Omental fat pad (tissue), 4 donors: ENCODE measurements around the gene SPEN. TPM values are rescaled to one million over a fixed set of nuclear protein-coding genes. Genes with fewer than 3 reads are reported as not detected.
"Not testable (repeated sequence)": the region's sequence is repeated elsewhere in the genome, so short reads cannot be mapped to it uniquely, and the experiment has no call there.

ENCODE experiments used
- ATAC-seq: fragments of 150-250 bp; one replicate; pipeline ENCODE4 v1.9.1; 2016; ENCODE audit warnings: mild to moderate bottlenecking, moderate library complexity; ENCODE audit not compliant: low FRiP score
- DNase-seq: peaks from one replicate; pipeline ENCODE4 v3.0.0-alpha.2; 2019; ENCODE audit warnings: low spot score
- CTCF ChIP-seq, 3 donors: fragments of 450-650 bp; IDR thresholded peaks; one replicate each; pipeline ENCODE4 v1.5.1; 2016 to 2017; ENCODE audit warnings: antibody characterized with exemption in 3 of 3, mild to moderate bottlenecking in 3 of 3, moderate library complexity in 2 of 3
- total RNA-seq, 4 donors: library from RNA; depleted of rRNA; stranded (reverse); fragments of >200 nt; gene quantifications; one replicate each; pipeline ENCODE4 v1.1.0, GENCODE V29; 2016

The SPEN gene
- total RNA-seq, 4 donors from 2014 or later, result 33.4 to 64.0 (median 51.5) TPM

- TF ChIP-seq CTCF (IDR thresholded peaks at IDR 0.05), result no peak
- DNase-seq (no peak), ATAC-seq (no peak)
These were observed 20.5 kb upstream of the SPEN start for GRCh38 chr1:15826810-15827507.

GRCh38 chr1:15827567-15827966 lies 19.9 kb upstream of the SPEN start:
- not testable (repeated sequence) for ATAC-seq, DNase-seq

GRCh38 chr1:15828931-15829330 lies 18.6 kb upstream of the SPEN start:
- not testable (repeated sequence) for DNase-seq, ATAC-seq

GRCh38 chr1:15830258-15830657 lies 17.2 kb upstream of the SPEN start:
- TF ChIP-seq CTCF (IDR thresholded peaks at IDR 0.05), result no peak
- ATAC-seq (no peak), DNase-seq (no peak)

GRCh38 chr1:15833069-15833679 lies 14.3 kb upstream of the SPEN start:
- DNase-seq (no peak), ATAC-seq (no peak)
- TF ChIP-seq CTCF (IDR thresholded peaks at IDR 0.05), result no peak

GRCh38 chr1:15833842-15834405 lies 13.6 kb upstream of the SPEN start:
- ATAC-seq (no peak), DNase-seq (no peak)
- TF ChIP-seq CTCF (IDR thresholded peaks at IDR 0.05), result no peak

- no peak for DNase-seq
- TF ChIP-seq CTCF (IDR thresholded peaks at IDR 0.05), result no peak
- ATAC-seq, result peak; percentile 72
These were observed 12.9 kb upstream of the SPEN start for GRCh38 chr1:15834406-15835204.
